GM19324 (cell line): Measurements from ENCODE around the gene SLC6A1.

Experiments used
- ATAC-seq: cut with Tn5 transposase; IDR thresholded peaks from one replicate; pipeline ENCODE4 v1.9.1; 2021; ENCODE audit warnings: mild to moderate bottlenecking, moderate library complexity; ENCODE audit not compliant: unreplicated experiment, low FRiP score

The SLC6A1 gene

GRCh38 chr3:10968401-10968800 is 24.1 kb upstream of the SLC6A1 start:
- no peak for ATAC-seq

DNA sequence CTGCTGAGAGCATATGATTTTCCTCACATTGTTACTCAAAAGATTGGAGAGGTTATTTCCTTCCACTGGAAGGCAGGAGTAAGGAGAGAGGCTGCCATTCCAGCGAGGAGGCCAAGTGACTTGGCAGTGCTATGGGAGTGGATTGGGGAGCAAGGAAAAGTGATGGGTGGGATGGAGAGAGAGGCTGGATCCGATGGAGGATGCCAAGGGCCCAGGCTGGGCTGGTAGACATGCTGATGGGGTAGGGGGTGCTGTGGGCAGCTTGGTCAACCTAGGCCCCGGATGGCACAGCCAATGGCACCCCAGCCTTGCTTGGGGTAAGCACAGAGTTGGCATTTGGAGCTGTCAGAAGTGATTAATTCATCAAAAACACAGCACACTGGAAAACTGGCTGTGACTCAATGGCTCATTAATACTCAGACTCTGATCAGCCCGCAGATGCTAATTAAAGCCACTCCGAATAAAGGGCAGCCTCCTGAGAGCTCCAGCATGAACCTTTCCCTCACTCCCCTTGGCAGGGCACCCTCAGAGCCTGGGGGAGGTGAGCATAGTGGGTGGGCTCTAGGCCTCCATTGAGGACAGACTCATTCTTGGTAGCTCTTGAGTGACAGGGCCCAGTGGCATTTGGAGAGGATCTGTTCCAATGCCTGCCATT is 22.1 kb upstream of the SLC6A1 start:
- ATAC-seq: no peak

- no peak for ATAC-seq
Measured at GRCh38 chr3:10972072-10972782, 20.3 kb upstream of the SLC6A1 start.

DNA sequence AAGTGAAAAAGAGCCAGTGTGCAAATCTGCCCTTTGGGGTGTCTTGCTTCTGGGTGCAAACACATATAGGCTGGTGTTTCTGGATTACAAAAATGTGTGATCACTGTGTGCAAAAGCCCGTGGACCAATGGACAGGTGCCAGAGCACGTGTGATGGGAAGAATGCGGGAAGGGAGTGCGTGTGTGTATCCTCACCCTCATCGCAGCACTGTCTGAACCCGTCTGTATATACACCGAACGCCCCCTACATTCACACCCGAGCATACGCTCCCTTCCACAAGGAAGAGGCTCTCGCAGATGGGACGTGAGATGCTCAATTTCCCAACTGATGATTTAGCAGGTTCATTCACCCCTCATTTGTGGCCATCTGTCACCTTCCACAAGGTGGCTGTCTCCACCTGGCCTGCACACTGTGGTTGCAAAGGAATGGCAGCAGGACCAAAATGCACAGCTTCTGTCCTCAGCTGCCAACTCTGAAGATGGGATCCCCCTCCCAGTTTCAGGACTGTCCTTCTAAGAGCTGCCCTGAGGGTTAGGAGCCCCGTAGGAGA is 19.4 kb upstream of the SLC6A1 start:
- no peak for ATAC-seq

GRCh38 chr3:10974131-10974530 is 18.4 kb upstream of the SLC6A1 start:
- ATAC-seq: no peak

DNA sequence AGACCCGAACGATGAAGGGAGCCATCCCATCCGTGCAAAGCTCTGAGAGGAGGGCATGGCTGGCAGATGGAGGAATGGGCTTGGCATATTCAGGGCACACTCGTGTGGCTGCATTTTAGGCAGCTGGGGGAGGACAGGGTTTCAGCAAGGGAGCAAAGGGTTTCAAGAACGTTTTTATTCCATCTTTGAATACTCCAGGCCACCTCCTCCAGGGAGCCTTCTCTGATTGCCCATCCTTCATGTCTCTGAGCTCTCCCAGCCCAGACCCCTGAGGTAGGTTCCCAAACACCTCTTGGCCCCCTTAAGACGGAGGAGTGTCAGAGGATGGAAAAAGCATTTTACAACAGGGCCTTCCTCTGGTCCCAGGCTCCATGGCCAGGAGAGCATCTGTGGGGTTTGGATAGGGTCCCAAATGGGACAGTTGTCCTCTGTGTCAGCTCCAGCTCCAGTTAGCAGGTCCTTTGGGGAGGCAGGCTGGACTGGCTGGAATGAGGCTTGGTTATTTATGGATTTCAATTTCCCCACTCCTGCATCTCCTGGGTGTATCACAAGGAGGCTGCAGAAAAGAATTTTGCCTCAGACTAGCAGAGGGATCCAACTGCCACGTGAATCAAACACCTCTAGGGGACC is 17.7 kb upstream of the SLC6A1 start:
- no peak for ATAC-seq

GRCh38 chr3:10975695-10976234 is 16.8 kb upstream of the SLC6A1 start:
- ATAC-seq: no peak

DNA sequence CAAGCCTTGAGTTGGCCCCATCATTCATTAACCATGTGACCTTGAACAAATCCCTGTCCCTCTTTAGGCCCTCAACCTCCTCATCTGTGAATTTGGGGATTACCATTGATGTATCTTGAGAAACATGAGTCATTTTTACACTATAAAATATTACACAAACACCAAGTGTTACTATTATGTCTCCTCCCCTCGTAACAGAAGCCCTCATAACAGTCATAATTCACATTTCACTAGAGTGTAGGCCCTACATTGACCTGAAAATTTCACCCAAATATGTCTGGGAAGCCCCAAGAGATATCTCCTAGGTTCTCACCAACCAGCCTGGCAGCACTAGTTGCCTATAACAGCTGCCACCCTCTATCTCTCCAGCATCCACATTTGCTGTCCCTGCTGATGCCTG is 15.8 kb upstream of the SLC6A1 start:
- ATAC-seq: no peak

GRCh38 chr3:10977892-10978510 is 14.5 kb upstream of the SLC6A1 start:
- no peak for ATAC-seq

DNA sequence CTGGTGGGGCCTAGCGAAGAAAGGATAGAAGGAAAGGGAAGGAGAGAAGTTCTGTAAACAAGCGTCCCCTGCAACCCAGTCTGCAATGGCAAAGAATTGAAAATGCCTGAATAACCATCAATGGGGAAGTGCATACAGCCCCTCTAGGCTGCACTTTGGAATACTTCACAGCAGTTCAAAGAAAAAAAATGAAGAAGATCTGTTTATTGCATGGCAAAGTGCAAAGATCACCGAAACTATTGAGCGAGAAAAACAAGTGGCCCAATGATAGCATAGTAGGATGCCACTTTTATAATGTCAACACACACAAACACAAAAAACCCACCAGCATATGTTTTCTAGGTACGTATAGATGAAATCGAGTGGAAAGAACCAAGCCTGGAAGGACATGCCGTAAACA is 13.6 kb upstream of the SLC6A1 start:
- ATAC-seq: no peak

- ATAC-seq: no peak
Measured at GRCh38 chr3:10980312-10980711, 12.2 kb upstream of the SLC6A1 start.

- no peak for ATAC-seq
Measured at GRCh38 chr3:10981031-10981430, 11.5 kb upstream of the SLC6A1 start.

DNA sequence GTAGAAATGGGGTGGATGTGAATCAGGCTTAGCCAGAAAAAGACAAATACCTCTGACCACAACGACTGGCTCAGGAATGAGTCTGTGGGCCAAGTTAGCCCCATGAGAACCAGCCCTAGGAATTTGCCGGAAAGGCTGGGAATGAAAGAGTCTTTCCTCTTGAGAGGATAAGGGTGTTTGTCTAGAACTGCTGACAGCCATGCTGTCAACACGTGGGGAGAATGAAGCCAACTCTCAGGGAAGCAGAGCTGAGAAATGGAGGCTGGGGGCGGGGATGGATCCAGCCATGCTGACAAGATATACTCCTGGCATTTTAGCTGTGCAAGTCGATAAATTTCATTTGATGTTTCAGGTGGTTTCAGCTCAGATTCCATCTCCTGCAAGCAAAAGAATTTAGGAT is 10.6 kb upstream of the SLC6A1 start:
- ATAC-seq: no peak

- no peak for ATAC-seq
Measured at GRCh38 chr3:10982782-10983181, 9.8 kb upstream of the SLC6A1 start.

GRCh38 chr3:10983219-10983916 is 9.2 kb upstream of the SLC6A1 start:
- ATAC-seq: no peak

GRCh38 chr3:10984371-10984896 is 8.1 kb upstream of the SLC6A1 start:
- ATAC-seq: no peak

- ATAC-seq: no peak
Measured at GRCh38 chr3:10985181-10985580, 7.4 kb upstream of the SLC6A1 start.

DNA sequence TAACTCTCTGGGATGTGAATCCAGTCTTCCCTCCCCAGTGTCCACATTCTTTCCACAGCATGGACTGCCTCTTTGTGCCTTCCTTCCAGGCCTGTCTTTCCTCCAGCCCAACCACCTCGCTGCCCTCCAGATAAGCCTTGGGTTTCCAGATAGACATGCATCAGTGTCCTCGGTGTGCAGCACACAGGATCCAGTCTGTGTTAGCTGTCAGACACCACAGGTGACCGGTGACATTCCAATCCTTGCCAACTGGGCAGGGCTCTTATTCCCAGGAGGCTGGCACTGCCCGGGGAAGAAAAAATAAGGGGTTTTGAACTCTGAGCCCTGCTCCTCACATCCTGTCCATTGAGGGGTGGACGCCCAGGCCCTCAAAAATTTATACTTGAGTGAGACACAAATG is 6.0 kb upstream of the SLC6A1 start:
- no peak for ATAC-seq

DNA sequence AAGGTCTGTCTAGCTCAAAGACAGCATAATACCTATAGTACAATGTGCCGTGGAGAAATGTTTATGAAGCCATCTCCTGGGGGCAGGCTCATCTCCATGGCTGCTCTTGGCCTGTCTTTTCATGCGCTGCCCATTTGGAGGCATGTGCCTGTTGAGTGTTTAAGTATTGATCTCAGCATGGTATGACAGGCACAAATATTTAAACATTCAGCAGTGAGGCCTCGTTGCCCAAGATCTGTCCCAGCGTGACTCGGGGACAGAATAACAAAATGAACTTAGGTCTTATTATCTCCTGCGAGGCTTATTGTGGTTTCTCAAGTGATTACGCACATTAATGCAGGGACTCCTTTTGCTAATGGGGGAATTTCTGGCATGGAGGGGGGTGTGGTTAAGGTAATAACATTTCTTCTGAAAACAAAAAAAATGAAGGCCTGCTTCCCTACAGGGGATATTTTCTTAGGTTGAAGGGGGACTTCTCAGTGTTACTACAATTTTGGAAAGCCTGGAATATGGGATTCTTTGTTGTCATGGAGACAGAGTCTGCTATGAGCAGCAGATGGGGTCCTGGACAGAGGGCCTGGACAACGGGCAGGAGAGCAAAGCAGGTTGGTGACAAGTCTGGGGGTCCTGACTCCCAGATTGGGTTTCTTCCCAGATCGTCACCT is 4.4 kb upstream of the SLC6A1 start:
- ATAC-seq: no peak
